ENCODE data around the gene ADAM33.

Gene ADAM33

GRCh38 chr20:3686867-3687321, 5.1 kb upstream of the ADAM33 start:
- no peak for DNase-seq (ENCODE audit: low read depth in 2 of 2)

GRCh38 chr20:3686421-3686820, 4.6 kb upstream of the ADAM33 start:
- DNase-seq (ENCODE audit: low read depth in 2 of 2) = no peak

DNA sequence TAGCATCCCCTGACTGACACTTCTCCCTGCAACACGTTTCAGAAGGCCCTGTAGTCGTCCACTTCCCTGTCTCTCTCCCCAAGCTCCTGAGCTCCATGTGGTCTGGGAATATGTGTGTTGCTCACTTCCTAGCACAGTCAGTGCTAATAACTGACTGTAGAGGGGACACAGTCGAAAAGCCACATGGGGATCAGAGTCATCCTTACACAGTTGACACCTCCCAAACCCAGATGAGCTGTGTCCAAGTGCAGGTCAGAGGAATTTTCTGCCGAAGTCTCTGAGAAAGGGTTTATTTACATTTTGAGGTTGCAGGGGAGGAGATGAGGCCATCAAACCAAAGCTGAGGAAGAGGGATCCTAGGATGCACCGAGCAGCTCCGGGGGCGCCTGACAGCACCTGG, 3.5 kb upstream of the ADAM33 start:
- DNase-seq (ENCODE audit: low read depth in 2 of 2) = no peak

- no peak for DNase-seq (ENCODE audit: low read depth in 2 of 2)
Measured at GRCh38 chr20:3681352-3681930, 369 bp downstream of the ADAM33 start.

- no peak for DNase-seq (ENCODE audit: low read depth in 2 of 2)
Measured at GRCh38 chr20:3680701-3681351, 984 bp downstream of the ADAM33 start.

GRCh38 chr20:3679749-3680700, 1.8 kb downstream of the ADAM33 start:
- no peak for DNase-seq (ENCODE audit: low read depth in 2 of 2)

- DNase-seq (ENCODE audit: low read depth in 2 of 2) = no peak
Measured at GRCh38 chr20:3678856-3679720, 2.7 kb downstream of the ADAM33 start.

DNA sequence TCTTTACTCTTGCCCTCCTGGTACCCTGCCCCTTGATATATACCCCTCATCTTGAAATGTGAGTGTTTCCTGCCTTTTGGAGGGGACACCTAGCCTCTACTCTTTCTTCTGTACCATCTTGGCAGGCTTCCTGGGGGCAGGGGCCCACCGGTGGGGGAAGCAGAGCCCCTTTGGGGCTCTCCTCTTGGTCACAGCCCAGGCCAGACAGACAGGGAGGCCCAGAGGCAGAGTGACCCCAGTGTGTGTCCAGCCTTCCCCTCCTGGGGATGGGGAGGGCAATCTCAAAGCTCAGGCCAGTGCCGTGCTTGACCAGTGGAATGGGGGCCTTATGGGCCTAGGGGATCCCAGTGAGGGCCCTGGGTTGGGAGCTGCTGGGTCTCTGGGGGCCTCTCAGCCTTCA, 3.6 kb downstream of the ADAM33 start:
- no peak for DNase-seq (ENCODE audit: low read depth in 2 of 2)

DNA sequence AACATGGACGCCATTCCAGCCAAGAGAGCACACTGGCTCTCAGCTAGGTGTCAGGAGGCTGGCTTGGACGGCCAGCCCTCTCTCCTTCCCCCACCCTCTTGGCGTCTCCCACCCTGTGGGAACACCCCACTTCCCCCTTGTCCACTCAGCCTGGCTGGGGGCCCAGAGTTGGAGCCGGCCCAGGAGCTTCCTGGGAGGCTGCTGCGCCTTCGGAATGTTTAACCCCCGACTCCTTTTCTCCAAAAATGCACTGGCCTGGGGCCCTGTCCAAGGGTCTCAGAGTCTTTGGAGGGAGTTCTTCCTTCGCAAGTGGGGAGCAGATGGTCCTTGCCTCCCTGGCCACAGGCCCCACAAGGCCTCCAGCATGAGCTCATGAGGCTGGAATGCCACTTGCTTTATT, 4.1 kb downstream of the ADAM33 start:
- DNase-seq (ENCODE audit: low read depth in 2 of 2) = no peak

DNA sequence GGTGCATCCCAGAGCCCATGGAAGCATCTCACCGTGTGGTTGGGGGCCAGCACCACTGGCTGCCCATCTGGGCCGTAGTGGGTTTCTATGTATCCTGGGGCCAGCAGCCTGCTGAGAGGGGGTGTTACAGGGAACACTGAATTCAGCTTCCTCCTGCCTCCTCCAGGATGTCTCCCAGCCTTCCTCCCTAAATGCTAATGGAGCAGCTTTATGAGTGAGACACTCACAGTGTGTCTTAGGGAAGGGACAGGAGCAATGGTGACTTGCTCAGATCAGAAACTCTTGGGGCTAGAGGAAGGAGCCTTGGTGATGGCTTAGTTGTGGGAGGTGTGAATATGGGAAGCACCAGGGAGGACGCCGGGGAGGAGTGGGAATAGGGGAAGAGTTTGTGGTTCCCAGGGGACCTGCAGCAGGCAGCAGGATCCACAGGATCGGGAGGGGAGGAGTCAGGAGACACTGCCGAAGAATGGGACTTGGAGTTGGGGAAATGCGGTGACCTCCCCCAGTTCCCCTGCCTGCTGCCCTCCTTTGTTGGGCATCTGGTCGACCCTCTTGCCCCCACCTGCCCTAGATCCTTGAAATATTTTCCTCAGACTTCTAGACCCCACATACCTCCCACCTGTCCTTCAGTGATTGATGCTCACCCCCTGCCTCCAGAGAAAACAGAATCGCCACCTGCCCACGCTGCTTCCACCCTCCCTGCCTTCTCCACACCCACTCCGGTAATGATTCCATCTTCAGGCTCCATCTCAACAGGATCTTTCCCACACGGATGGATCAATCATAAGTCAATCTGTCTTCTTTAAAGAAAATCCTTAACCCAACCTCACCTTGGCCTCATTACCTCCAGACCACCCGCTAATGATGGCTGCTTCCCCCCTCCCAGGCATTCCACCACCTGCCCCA, 6.6 kb downstream of the ADAM33 start:
- no peak for DNase-seq (ENCODE audit: low read depth in 2 of 2)

DNA sequence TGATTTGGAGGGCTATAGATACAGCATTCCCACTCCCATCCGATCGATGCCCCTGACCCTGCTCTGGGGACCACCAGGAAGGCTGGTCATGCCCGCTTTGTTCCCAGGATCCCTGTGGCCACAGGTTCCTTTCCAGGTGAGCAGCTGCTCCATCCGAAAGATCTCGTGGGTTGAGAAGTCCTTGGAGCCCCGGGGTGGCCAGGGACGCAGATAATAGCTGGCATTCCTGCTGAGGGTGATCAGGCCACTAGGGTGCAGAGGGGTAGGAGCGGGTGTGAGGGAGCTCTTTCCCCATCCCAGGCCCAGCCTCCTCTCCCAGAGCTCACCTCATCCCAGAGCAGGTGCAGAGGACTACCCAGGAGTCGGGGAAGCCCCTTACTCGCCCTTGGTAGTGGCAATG, 7.4 kb downstream of the ADAM33 start:
- no peak for DNase-seq (ENCODE audit: low read depth in 2 of 2)

GRCh38 chr20:3673221-3674070, 8.4 kb downstream of the ADAM33 start:
- no peak for DNase-seq (ENCODE audit: low read depth in 2 of 2)

GRCh38 chr20:3672547-3673171, 9.2 kb downstream of the ADAM33 start:
- DNase-seq (ENCODE audit: low read depth in 2 of 2) = no peak

DNA sequence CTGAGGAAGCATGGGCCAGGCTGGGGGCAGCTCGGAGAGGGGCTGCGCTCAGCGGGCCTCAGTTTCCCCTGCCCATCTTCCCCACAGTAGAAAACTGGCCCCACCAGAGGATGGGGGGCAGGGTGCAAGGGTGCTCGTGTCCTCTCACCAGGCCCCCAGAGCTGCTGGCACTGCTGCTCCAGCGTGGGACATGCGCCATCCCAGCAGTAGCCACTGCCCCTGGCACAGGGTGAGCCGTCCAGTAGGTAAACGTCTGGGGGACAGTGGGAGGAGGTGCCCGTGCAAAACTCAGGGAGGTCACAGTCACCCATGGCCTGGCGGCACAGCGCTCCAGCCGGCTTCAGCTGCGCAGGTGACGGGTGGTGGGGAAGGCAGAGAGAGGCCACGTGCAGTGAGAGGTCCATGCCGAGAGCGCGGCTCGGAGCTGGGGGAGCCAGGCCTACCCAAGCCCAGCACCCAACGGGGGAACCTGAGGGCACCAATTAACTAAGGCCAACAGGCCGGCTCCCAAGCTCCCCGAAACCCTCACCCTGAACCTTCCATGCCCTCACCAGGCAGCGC, 9.7 kb downstream of the ADAM33 start:
- no peak for DNase-seq (ENCODE audit: low read depth in 2 of 2)

DNA sequence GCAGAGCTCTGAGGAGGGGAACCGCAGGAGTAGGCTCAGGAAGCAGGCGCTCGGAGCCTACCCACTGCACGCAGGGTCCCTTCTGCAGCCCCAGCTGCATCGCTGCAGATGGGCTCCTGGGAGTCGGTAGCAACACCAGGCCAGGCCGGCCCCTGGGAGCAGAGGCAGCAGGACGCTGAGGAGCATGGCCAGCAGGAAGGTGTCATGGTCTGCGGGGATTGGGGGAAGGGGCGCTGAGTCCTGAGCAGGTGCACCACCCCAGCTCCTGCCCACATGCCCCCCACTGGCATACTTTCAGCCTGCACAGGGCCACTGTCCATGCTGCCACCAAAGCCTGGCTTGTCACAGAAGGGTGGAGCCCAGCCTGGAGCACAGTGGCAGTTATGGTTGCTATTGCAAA, 10.9 kb downstream of the ADAM33 start:
- no peak for DNase-seq (ENCODE audit: low read depth in 2 of 2)

DNA sequence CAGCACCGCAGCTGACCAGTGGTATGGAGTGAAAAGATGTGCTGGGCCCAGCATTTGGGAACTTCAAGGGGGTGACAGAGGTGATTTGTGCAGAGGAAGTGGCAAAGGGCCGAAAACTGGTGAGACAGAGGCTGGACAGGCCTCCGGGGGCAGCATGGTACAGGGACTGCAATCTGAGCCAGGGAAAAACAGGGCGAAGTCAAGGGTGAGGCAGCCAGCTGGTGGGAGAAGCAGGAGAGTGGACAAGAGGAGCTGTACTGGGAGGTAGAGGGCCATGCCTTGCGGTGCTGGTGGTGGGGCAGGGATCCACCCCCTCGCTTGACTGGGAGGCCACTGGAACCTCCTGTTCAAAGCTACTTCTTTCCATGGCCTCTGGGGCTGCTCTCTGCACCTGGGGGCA, 11.3 kb downstream of the ADAM33 start:
- no peak for DNase-seq (ENCODE audit: low read depth in 2 of 2)

- no peak for DNase-seq (ENCODE audit: low read depth in 2 of 2)
Measured at GRCh38 chr20:3669710-3670367, 12.0 kb downstream of the ADAM33 start.

GRCh38 chr20:3667434-3668037, 14.3 kb downstream of the ADAM33 start:
- no peak for DNase-seq (ENCODE audit: low read depth in 2 of 2)
